PC-9 (cell line): ENCODE results near the gene RIMKLA. TPM values are rescaled to one million over a fixed set of nuclear protein-coding genes. Genes with fewer than 3 reads are reported as not detected.
A peak's percentile ranks its signal among the peaks of the same experiment; 100 is the strongest.

Experiments
- BruUV-seq: library from RNA; stranded (reverse); fragments of 400-500 nt; replicated peaks from 2 replicates; lab custom pipeline; 2021; lab: Mats Ljungman, UMichigan
- CTCF ChIA-PET: fragments of 300-600 bp; sonication (Branson Sonifier 250); formaldehyde crosslinking; loops from one replicate; lab custom pipeline; 2022; ENCODE audit warnings: antibody characterized with exemption; lab: Charles Lee
- POLR2A ChIA-PET: fragments of 300-600 bp; sonication (Branson Sonifier 250); formaldehyde crosslinking; loops from one replicate; lab custom pipeline; 2022; ENCODE audit warnings: antibody characterized with exemption; ENCODE audit not compliant: unreplicated experiment; lab: Charles Lee
- DNase-seq, 2 experiments: peaks; one replicate each; pipeline versions ENCODE4 v3.0.0 to v3.0.0-alpha.2; 2015 to 2022; ENCODE audit warnings: mixed read lengths in 1 of 2
- H2AFZ ChIP-seq: fragments of 200-600 bp; sonication (generic); 2 replicates; pipeline ENCODE4 v1.8.1; 2017; ENCODE audit warnings: antibody characterized with exemption
- H3F3A ChIP-seq: fragments of 200-600 bp; sonication (generic); 2 replicates; pipeline ENCODE4 v1.8.1; 2017; ENCODE audit warnings: antibody characterized with exemption, mild to moderate bottlenecking, low read depth; ENCODE audit not compliant: insufficient read depth
- H3K27ac ChIP-seq: fragments of 200-600 bp; sonication (generic); 2 replicates; pipeline ENCODE4 v1.6.1; 2016; ENCODE audit warnings: mixed run types
- H3K27me3 ChIP-seq: fragments of 200-600 bp; sonication (generic); 2 replicates; pipeline ENCODE4 v1.6.1; 2016; ENCODE audit warnings: low read depth, mixed run types; ENCODE audit not compliant: insufficient read depth
- H3K36me3 ChIP-seq: fragments of 200-600 bp; sonication (generic); 2 replicates; pipeline ENCODE4 v1.6.1; 2016; ENCODE audit warnings: low read depth, mixed run types
- H3K4me1 ChIP-seq: fragments of 200-600 bp; sonication (generic); replicated peaks from 2 replicates; pipeline ENCODE4 v1.6.1; 2016; ENCODE audit warnings: mixed run types; ENCODE audit not compliant: insufficient read depth
- H3K4me2 ChIP-seq: fragments of 200-600 bp; sonication (generic); 2 replicates; pipeline ENCODE4 v1.6.1; 2017; ENCODE audit warnings: mixed run types
- H3K4me3 ChIP-seq: fragments of 200-600 bp; sonication (generic); 2 replicates; pipeline ENCODE4 v1.6.1; 2016; ENCODE audit warnings: mixed run types
- H3K79me2 ChIP-seq: fragments of 200-600 bp; sonication (generic); 2 replicates; pipeline ENCODE4 v1.6.1; 2017; ENCODE audit warnings: low read depth, mixed run types
- H3K9me2 ChIP-seq: fragments of 200-600 bp; sonication (generic); 2 replicates; pipeline ENCODE4 v1.8.1; 2017; ENCODE audit warnings: mild to moderate bottlenecking; ENCODE audit not compliant: insufficient read depth
- H3K9me3 ChIP-seq: fragments of 200-600 bp; sonication (generic); 2 replicates; pipeline ENCODE4 v1.8.1; 2016; ENCODE audit warnings: low read depth; ENCODE audit not compliant: insufficient read depth
- H4K20me1 ChIP-seq: fragments of 200-600 bp; sonication (generic); 2 replicates; pipeline ENCODE4 v1.8.1; 2017; ENCODE audit not compliant: insufficient read depth
- EZH2 ChIP-seq: fragments of 200-600 bp; sonication (generic); IDR thresholded peaks from 2 replicates; pipeline ENCODE4 v1.8.0; 2017; ENCODE audit warnings: antibody characterized with exemption, low read depth
- intact Hi-C: fragments of 100-400 bp; cut with micrococcal nuclease; formaldehyde crosslinking; loops from one replicate; pipeline ENCODE4 v1.10.0; 2022; ENCODE audit not compliant: unreplicated experiment
- total RNA-seq: library from RNA; stranded (reverse); gene quantifications from 2 replicates; pipeline ENCODE4 v1.2.3, GENCODE V29; 2021
- TF ChIP-seq, protein P1 (sequence below): fragments of 200-600 bp; sonication (generic); conservative IDR thresholded peaks from 2 replicates; pipeline ENCODE4 v1.6.1; 2017; ENCODE audit warnings: mixed run types, antibody characterized with exemption, mild to moderate bottlenecking, moderate library complexity

The RIMKLA gene
- total RNA-seq, 1 experiment from 2014 or later = 0.35 TPM

DNA sequence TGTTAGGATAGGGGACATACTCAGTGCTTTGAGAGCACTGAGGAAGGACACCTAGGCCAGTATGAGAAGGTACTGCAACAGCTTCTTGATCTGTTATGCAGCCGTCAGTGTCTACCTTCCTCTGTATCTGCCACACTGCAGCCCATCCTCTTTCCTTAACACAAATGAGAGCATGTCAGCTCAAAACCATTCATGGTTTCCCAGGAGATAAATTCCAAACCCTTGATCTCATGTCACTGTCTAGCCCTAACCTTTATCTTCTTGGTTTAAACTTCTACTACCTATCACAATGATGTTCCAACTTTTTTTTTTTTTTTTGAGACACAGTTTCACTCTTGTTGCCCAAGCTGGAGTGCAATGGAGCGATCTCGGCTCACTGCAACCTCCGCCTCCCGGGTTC is 73.8 kb downstream of the RIMKLA start:
- H3K4me3 ChIP-seq = no peak overlapping the region
- no peak overlapping the region for H3K27ac ChIP-seq
- no TSS peak for BruUV-seq
- H3K79me2 ChIP-seq = peaks cover 23% of the 10 kb centered on the region
- no peaks in the 10 kb centered on the region for H3K27me3 ChIP-seq
- intact Hi-C loops = loop anchor here (10.0 kb wide), 1 partner anchor 280 kb away; no protein-coding TSS in a partner anchor
- H3F3A ChIP-seq = peaks cover 10% of the 10 kb centered on the region; the same call in 1 of the 2 replicates
- peaks cover 15% of the 10 kb centered on the region; the same call in 1 of the 2 replicates for H3K36me3 ChIP-seq
- DNase-seq = no peak
- H2AFZ ChIP-seq = no peak overlapping the region
- no peak for TF ChIP-seq EZH2
- ChIA-PET CTCF (no interaction called here), POLR2A (no interaction called here)
- no peak overlapping the region for H3K4me2 ChIP-seq
- H4K20me1 ChIP-seq = no peaks in the 10 kb centered on the region
- peaks cover 26% of the 10 kb centered on the region for H3K4me1 ChIP-seq
- no peaks in the 10 kb centered on the region for H3K9me2 ChIP-seq
- H3K9me3 ChIP-seq = no peaks in the 10 kb centered on the region

DNA sequence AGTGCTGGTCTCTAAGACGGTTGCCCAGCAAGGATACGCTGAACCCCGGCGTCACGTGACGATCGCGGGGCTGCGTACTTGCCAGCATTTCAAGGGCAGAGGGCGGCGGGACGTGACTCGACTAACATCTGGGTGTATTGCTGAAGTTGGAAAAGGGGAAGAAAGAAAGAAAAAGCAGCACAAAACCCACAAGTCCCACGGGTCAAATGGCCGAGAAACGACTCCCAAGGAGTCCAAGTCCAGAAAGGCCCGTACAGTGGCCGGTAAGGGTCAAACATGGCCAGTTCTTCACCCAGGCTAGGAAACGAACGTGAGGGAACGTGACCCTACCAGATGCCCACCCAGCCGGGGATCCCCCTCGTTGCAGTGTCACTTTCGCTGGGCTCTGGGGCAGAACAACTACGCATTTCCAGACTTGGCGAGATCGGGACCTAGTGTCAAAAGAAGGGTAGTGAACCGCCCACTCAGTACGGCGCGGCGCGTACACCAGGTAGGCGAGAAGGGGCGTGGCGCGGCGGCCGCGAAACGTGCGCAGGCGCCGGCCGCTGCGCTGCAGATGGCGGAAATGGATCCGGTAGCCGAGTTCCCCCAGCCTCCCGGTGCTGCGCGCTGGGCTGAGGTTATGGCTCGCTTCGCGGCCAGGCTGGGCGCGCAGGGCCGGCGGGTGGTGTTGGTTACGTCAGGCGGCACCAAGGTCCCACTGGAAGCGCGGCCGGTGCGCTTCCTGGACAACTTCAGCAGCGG is 75.6 kb downstream of the RIMKLA start, which contains the start of the genes PPCS and ZMYND12:
PPCS (plus strand) TSS at position 534 of the 744 bp plus-strand sequence; CDS start at position 557, 23 bp downstream.
ZMYND12 (minus strand) TSS at position 13 of the 744 bp plus-strand sequence. CDS start 25 bp downstream, outside the sequence.
- H3K4me3 ChIP-seq = peak within 1 kb of the TSS; percentile 91
- H3K79me2 ChIP-seq = peaks cover 23% of the 10 kb centered on the region
- peak; percentile 73 to 90 for DNase-seq
- no peaks in the 10 kb centered on the region for H4K20me1 ChIP-seq
- intact Hi-C loops = loop anchor here (1.0 to 10.0 kb wide), 3 partner anchors 121 to 281 kb away; partner anchors contain the start of gene FOXJ3
- peaks cover 26% of the 10 kb centered on the region; the same call in 1 of the 2 replicates for H3F3A ChIP-seq
- ChIA-PET CTCF (no interaction called here), POLR2A (interaction anchor here (0.6 kb wide), 1 partner anchor 99 kb away, joined by 5 read pairs; no protein-coding TSS in a partner anchor)
- TF ChIP-seq, protein P1, sequence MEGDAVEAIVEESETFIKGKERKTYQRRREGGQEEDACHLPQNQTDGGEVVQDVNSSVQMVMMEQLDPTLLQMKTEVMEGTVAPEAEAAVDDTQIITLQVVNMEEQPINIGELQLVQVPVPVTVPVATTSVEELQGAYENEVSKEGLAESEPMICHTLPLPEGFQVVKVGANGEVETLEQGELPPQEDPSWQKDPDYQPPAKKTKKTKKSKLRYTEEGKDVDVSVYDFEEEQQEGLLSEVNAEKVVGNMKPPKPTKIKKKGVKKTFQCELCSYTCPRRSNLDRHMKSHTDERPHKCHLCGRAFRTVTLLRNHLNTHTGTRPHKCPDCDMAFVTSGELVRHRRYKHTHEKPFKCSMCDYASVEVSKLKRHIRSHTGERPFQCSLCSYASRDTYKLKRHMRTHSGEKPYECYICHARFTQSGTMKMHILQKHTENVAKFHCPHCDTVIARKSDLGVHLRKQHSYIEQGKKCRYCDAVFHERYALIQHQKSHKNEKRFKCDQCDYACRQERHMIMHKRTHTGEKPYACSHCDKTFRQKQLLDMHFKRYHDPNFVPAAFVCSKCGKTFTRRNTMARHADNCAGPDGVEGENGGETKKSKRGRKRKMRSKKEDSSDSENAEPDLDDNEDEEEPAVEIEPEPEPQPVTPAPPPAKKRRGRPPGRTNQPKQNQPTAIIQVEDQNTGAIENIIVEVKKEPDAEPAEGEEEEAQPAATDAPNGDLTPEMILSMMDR = no peak
- no peak for TF ChIP-seq EZH2
- BruUV-seq = TSS peak; percentile 80
- peak within 1 kb of the TSS; percentile 94 for H2AFZ ChIP-seq
- H3K27me3 ChIP-seq = no peaks in the 10 kb centered on the region
- peak within 1 kb of the TSS; percentile 97 for H3K4me2 ChIP-seq
- no peaks in the 10 kb centered on the region for H3K9me3 ChIP-seq
- peak within 1 kb of the TSS; percentile 70 for H3K27ac ChIP-seq
- H3K9me2 ChIP-seq = no peaks in the 10 kb centered on the region
- peaks cover 15% of the 10 kb centered on the region; the same call in 1 of the 2 replicates for H3K36me3 ChIP-seq
- peaks cover 26% of the 10 kb centered on the region for H3K4me1 ChIP-seq

DNA sequence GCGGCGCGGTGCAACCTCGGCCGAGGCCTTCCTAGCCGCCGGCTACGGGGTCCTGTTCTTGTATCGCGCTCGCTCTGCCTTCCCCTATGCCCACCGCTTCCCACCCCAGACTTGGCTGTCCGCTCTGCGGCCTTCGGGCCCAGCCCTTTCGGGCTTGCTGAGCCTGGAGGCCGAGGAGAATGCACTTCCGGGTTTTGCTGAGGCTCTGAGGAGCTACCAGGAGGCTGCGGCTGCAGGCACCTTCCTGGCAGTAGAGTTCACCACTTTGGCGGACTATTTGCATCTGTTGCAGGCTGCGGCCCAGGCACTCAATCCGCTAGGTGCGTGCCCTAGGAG is 76.1 kb downstream of the RIMKLA start:
- Histone ChIP-seq H3K9me2 (no peaks in the 10 kb centered on the region), H3K4me2 (peak overlapping the region; percentile 97), H3K4me3 (peak overlapping the region; percentile 91), H3K36me3 (peaks cover 15% of the 10 kb centered on the region; the same call in 1 of the 2 replicates), H3K79me2 (peaks cover 23% of the 10 kb centered on the region), H3K27me3 (no peaks in the 10 kb centered on the region), H3K4me1 (peaks cover 27% of the 10 kb centered on the region), H4K20me1 (no peaks in the 10 kb centered on the region), H3F3A (peaks cover 28% of the 10 kb centered on the region; the same call in 1 of the 2 replicates), H3K9me3 (no peaks in the 10 kb centered on the region), H3K27ac (peak overlapping the region; percentile 70), H2AFZ (peak overlapping the region; percentile 94)
- DNase-seq = peak; percentile 55 to 60
- ChIA-PET CTCF (interaction anchor here (0.6 kb wide), 2 partner anchors 304 to 306 kb away, joined by 4 read pairs; no protein-coding TSS in a partner anchor), POLR2A (interaction anchor here (0.6 to 0.7 kb wide), 3 partner anchors 99 to 617 kb away, joined by 4 to 7 read pairs (median 5); no protein-coding TSS in a partner anchor)
- intact Hi-C loops = loop anchor here (1.0 to 10.0 kb wide), 3 partner anchors 121 to 282 kb away; partner anchors contain the start of gene FOXJ3
- no peak for TF ChIP-seq EZH2
- TF ChIP-seq, protein P1 = no peak
- TSS peak; percentile 43 for BruUV-seq
